Lower lobe of right lung (tissue), 2 donors: ENCODE data around the gene DNAAF8. TPM values are rescaled to one million over a fixed set of nuclear protein-coding genes. Genes with fewer than 3 reads are reported as not detected.
"Not testable (repeated sequence)": the region's sequence is repeated elsewhere in the genome, so short reads cannot be mapped to it uniquely, and the experiment has no call there.

Experiments used
- ATAC-seq, 2 donors: fragments of 200-7000 bp; cut with Tn5 transposase; one replicate each; pipeline ENCODE4 v1.9.1; 2020 to 2022; ENCODE audit warnings: mild to moderate bottlenecking in 2 of 2, moderate library complexity in 2 of 2
- DNase-seq: peaks from one replicate; pipeline ENCODE4 v3.0.0-alpha.2; 2020
- H3K27ac ChIP-seq: fragments of 200-600 bp; one replicate; pipeline ENCODE4 v1.8.0; 2022
- H3K27me3 ChIP-seq: fragments of 200-600 bp; one replicate; pipeline ENCODE4 v1.8.0; 2022; ENCODE audit warnings: low read depth
- H3K36me3 ChIP-seq: fragments of 200-600 bp; one replicate; pipeline ENCODE4 v1.8.0; 2022; ENCODE audit warnings: mild to moderate bottlenecking
- H3K4me1 ChIP-seq: fragments of 200-600 bp; one replicate; pipeline ENCODE4 v1.8.0; 2022
- H3K4me3 ChIP-seq: fragments of 200-600 bp; one replicate; pipeline ENCODE4 v1.8.0; 2022; ENCODE audit warnings: mild to moderate bottlenecking
- H3K9me3 ChIP-seq: fragments of 200-600 bp; one replicate; pipeline ENCODE4 v1.8.0; 2022
- CTCF ChIP-seq: fragments of 200-600 bp; IDR thresholded peaks from one replicate; pipeline ENCODE4 v1.8.0; 2022; ENCODE audit warnings: antibody characterized with exemption, mild to moderate bottlenecking
- intact Hi-C: fragments of 100-400 bp; cut with DNase I; formaldehyde crosslinking; loops from one replicate; pipeline ENCODE4 v1.11.0; 2022
- total RNA-seq: library from RNA; stranded (reverse); fragmentation: NEBNext Ultra II Directional; extraction: Animal tissue kit (Norgen Biotek cat#: 25700); gene quantifications from one replicate; pipeline ENCODE4 v1.2.1, GENCODE V29; 2021
- donor health status: DM: no; HTN: yes; CAD: no; lungs with severe emphysema.

DNAAF8 gene
- total RNA-seq, 1 donor from 2014 or later, result 3.4 TPM

- no peak for TF ChIP-seq CTCF
- Histone ChIP-seq H3K27me3 (no peaks in the 10 kb centered on the region), H3K36me3 (no peaks in the 10 kb centered on the region), H3K4me3 (no peak overlapping the region), H3K4me1 (peaks cover 18% of the 10 kb centered on the region), H3K9me3 (no peaks in the 10 kb centered on the region), H3K27ac (no peak overlapping the region)
- intact Hi-C loops, result no loop called here
- no peak for DNase-seq
- no peak for ATAC-seq
These were observed 3.2 kb downstream of the DNAAF8 start for GRCh38 chr16:4737545-4737944.

- DNase-seq, H3K4me3 ChIP-seq, H3K36me3 ChIP-seq, H3K27ac ChIP-seq, ATAC-seq, intact Hi-C loops, H3K27me3 ChIP-seq, H3K9me3 ChIP-seq: not testable (repeated sequence)
- H3K4me1 ChIP-seq, result peaks cover 17% of the 10 kb centered on the region
These were observed 4.0 kb downstream of the DNAAF8 start for GRCh38 chr16:4738370-4738769.

- Histone ChIP-seq H3K4me3 (peak overlapping the region; percentile 21), H3K27ac (no peak overlapping the region), H3K36me3 (peaks cover under 1% of the 10 kb centered on the region), H3K27me3 (no peaks in the 10 kb centered on the region), H3K9me3 (no peaks in the 10 kb centered on the region), H3K4me1 (peaks cover 9% of the 10 kb centered on the region)
- no peak for TF ChIP-seq CTCF
- intact Hi-C loops, result no loop called here
- ATAC-seq, result peak; percentile 51 to 54
- DNase-seq, result no peak
These were observed 9.0 kb downstream of the DNAAF8 start for GRCh38 chr16:4743226-4743878.

GRCh38 chr16:4744555-4745273 is 10.4 kb downstream of the DNAAF8 start:
- Histone ChIP-seq H3K36me3 (peaks cover 8% of the 10 kb centered on the region), H3K27ac (no peak overlapping the region), H3K27me3 (no peaks in the 10 kb centered on the region), H3K4me1 (peaks cover 9% of the 10 kb centered on the region), H3K4me3 (no peak overlapping the region), H3K9me3 (no peaks in the 10 kb centered on the region)
- intact Hi-C loops, result no loop called here
- ATAC-seq (no peak), DNase-seq (no peak)
- no peak for TF ChIP-seq CTCF

GRCh38 chr16:4745274-4745569 is 10.9 kb downstream of the DNAAF8 start:
- no peaks in the 10 kb centered on the region for H3K27me3 ChIP-seq
- no peak overlapping the region for H3K27ac ChIP-seq
- intact Hi-C loops, result no loop called here
- ATAC-seq (no peak), DNase-seq (no peak)
- H3K9me3 ChIP-seq, result no peaks in the 10 kb centered on the region
- H3K4me3 ChIP-seq, result no peak overlapping the region
- peaks cover 13% of the 10 kb centered on the region for H3K36me3 ChIP-seq
- H3K4me1 ChIP-seq, result peaks cover 9% of the 10 kb centered on the region
- TF ChIP-seq CTCF, result no peak

- DNase-seq, result no peak
These were observed 11.9 kb downstream of the DNAAF8 start for GRCh38 chr16:4746215-4746614.

More at GRCh38 chr16:4746215-4746614, 11.9 kb downstream of the DNAAF8 start:
- H3K27ac ChIP-seq, result no peak overlapping the region
- peaks cover 23% of the 10 kb centered on the region for H3K36me3 ChIP-seq
- no peak for ATAC-seq
- no peak overlapping the region for H3K4me3 ChIP-seq
- TF ChIP-seq CTCF, result no peak
- intact Hi-C loops, result no loop called here
- no peaks in the 10 kb centered on the region for H3K27me3 ChIP-seq
- H3K4me1 ChIP-seq, result peaks cover 9% of the 10 kb centered on the region
- no peaks in the 10 kb centered on the region for H3K9me3 ChIP-seq
